Dermis microvascular lymphatic vessel endothelial cell (primary cell): ENCODE data around the gene NRDE2. TPM values are rescaled to one million over a fixed set of nuclear protein-coding genes. Genes with fewer than 3 reads are reported as not detected.

Source experiments
- total RNA-seq: library from RNA; depleted of rRNA; stranded (reverse); fragments of >200 nt; gene quantifications from 2 replicates; pipeline ENCODE4 v1.2.1, GENCODE V29; 2014

Gene NRDE2
- total RNA-seq, 1 donor from 2014 or later = 6.4 TPM

Other genes with a start within 250 kb of the NRDE2 start
- gene PSMC1, start 75.4 kb downstream of the NRDE2 start, total RNA-seq = 75.9 and 84.2 TPM in 2 replicates
- gene CALM1, start 65.1 kb upstream of the NRDE2 start, total RNA-seq = 1,137 and 1,375 TPM in 2 replicates